Measurements from ENCODE around the gene EPHA6. TPM values are rescaled to one million over a fixed set of nuclear protein-coding genes. Genes with fewer than 3 reads are reported as not detected.

Gene EPHA6
- total and polyA plus RNA-seq, 10 of the 15 experiments (the other 5 are each of a cell fraction or from before 2014, with no cell fraction given), result not detected

DNA sequence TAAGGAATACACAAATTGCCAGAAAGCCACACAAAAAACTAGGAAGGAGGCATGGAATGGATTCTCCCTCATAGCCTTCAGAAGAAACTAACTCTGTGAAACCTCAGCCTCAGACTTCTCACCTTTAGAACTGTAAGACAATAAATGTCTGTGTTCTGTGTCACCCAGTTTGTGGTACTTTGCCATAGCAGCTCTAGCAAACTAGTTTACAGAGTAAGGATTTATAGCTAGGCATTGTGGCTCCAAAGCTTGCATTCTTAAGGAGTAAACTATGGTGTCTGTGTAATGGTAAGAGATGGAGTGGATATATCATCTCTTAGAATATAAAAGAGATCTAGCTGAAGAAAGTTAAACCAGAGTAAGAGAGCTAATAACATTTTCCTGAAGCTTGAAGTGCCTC, 18.9 kb downstream of the EPHA6 start:
- in situ Hi-C loops (cut with MboI) (no loop called here), intact Hi-C loops (cut with micrococcal nuclease; ENCODE audit: unreplicated experiment) (no loop called here)
- H3K4me2 ChIP-seq (ENCODE audit: control insufficient read depth, insufficient read depth), result no peak overlapping the region
- H3K9ac ChIP-seq (ENCODE audit: control insufficient read depth, insufficient read depth, low read length), result no peak overlapping the region
- no peaks in the 10 kb centered on the region for H3K27me3 ChIP-seq (replicated peaks in 1 of 2; ENCODE audit: control insufficient read depth in 2 of 2, insufficient read depth in 2 of 2, low read length in 1 of 2)
- ChIA-PET POLR2A (no interaction called here), CTCF (no interaction called here), SMC1A (ENCODE audit: uncharacterized antibody, unreplicated experiment) (interaction anchor here (1.0 kb wide), 1 partner anchor 10 kb away, joined by 6 read pairs; no protein-coding TSS in a partner anchor), RAD21 (ENCODE audit: unreplicated experiment) (no interaction called here)
- ATAC-seq (no peak), FAIRE-seq (no peak), DNase-seq (ENCODE audit: low read depth, low spot score) (no peak)
- no peak overlapping the region for H2AFZ ChIP-seq (ENCODE audit: control insufficient read depth, low read depth, low read length)
- H3K27ac ChIP-seq (ENCODE audit: control insufficient read depth, insufficient read depth), result no peak overlapping the region
- H3K79me2 ChIP-seq (ENCODE audit: control insufficient read depth, insufficient read depth, low read length), result no peaks in the 10 kb centered on the region
- no peaks in the 10 kb centered on the region for H3K4me1 ChIP-seq (ENCODE audit: control insufficient read depth, insufficient read depth, low read length)
- BruUV-seq (replicated peaks), result no TSS peak
- no peaks in the 10 kb centered on the region for H3K9me3 ChIP-seq (replicated peaks; ENCODE audit: control insufficient read depth, insufficient read depth, low read length)
- no peak overlapping the region for H3K4me3 ChIP-seq
- TF ChIP-seq, protein P1, sequence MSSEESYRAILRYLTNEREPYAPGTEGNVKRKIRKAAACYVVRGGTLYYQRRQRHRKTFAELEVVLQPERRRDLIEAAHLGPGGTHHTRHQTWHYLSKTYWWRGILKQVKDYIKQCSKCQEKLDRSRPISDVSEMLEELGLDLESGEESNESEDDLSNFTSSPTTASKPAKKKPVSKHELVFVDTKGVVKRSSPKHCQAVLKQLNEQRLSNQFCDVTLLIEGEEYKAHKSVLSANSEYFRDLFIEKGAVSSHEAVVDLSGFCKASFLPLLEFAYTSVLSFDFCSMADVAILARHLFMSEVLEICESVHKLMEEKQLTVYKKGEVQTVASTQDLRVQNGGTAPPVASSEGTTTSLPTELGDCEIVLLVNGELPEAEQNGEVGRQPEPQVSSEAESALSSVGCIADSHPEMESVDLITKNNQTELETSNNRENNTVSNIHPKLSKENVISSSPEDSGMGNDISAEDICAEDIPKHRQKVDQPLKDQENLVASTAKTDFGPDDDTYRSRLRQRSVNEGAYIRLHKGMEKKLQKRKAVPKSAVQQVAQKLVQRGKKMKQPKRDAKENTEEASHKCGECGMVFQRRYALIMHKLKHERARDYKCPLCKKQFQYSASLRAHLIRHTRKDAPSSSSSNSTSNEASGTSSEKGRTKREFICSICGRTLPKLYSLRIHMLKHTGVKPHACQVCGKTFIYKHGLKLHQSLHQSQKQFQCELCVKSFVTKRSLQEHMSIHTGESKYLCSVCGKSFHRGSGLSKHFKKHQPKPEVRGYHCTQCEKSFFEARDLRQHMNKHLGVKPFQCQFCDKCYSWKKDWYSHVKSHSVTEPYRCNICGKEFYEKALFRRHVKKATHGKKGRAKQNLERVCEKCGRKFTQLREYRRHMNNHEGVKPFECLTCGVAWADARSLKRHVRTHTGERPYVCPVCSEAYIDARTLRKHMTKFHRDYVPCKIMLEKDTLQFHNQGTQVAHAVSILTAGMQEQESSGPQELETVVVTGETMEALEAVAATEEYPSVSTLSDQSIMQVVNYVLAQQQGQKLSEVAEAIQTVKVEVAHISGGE (CRISPR knock-in tag; IDR thresholded peaks at IDR 0.05), result no peak
- TF ChIP-seq, protein P2, sequence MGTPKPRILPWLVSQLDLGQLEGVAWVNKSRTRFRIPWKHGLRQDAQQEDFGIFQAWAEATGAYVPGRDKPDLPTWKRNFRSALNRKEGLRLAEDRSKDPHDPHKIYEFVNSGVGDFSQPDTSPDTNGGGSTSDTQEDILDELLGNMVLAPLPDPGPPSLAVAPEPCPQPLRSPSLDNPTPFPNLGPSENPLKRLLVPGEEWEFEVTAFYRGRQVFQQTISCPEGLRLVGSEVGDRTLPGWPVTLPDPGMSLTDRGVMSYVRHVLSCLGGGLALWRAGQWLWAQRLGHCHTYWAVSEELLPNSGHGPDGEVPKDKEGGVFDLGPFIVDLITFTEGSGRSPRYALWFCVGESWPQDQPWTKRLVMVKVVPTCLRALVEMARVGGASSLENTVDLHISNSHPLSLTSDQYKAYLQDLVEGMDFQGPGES (IDR thresholded peaks at IDR 0.05), result no peak
- TF ChIP-seq MEF2A (IDR thresholded peaks at IDR 0.05; ENCODE audit: insufficient read depth, low read depth, low read length) (no peak), ZBED1 (IDR thresholded peaks at IDR 0.05; ENCODE audit: borderline replicate concordance) (no peak), RB1 (IDR thresholded peaks at IDR 0.05; ENCODE audit: borderline replicate concordance) (no peak), POLR2A (IDR thresholded peaks at IDR 0.05; ENCODE audit: low read depth, low read length) (no peak), SMC3 (IDR thresholded peaks at IDR 0.05; ENCODE audit: borderline replicate concordance, low read length) (no peak), MTA3 (IDR thresholded peaks at IDR 0.05; ENCODE audit: borderline replicate concordance, low read length) (no peak), NR2F1 (conservative IDR thresholded peaks at IDR 0.05) (no peak)
- TF ChIP-seq, protein P3, sequence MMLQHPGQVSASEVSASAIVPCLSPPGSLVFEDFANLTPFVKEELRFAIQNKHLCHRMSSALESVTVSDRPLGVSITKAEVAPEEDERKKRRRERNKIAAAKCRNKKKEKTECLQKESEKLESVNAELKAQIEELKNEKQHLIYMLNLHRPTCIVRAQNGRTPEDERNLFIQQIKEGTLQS (IDR thresholded peaks at IDR 0.05; ENCODE audit: borderline replicate concordance, extremely low read depth, low read depth, low read length), result no peak
- TF ChIP-seq, protein P4, sequence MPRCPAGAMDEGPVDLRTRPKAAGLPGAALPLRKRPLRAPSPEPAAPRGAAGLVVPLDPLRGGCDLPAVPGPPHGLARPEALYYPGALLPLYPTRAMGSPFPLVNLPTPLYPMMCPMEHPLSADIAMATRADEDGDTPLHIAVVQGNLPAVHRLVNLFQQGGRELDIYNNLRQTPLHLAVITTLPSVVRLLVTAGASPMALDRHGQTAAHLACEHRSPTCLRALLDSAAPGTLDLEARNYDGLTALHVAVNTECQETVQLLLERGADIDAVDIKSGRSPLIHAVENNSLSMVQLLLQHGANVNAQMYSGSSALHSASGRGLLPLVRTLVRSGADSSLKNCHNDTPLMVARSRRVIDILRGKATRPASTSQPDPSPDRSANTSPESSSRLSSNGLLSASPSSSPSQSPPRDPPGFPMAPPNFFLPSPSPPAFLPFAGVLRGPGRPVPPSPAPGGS (IDR thresholded peaks at IDR 0.05; ENCODE audit: borderline replicate concordance, insufficient read depth, low read depth, low read length, poor library complexity, severe bottlenecking), result no peak
- no peaks in the 10 kb centered on the region for H3K36me3 ChIP-seq (ENCODE audit: control insufficient read depth in 2 of 2, insufficient read depth in 2 of 2, low read length in 1 of 2)
- H4K20me1 ChIP-seq (ENCODE audit: control insufficient read depth, insufficient read depth), result no peaks in the 10 kb centered on the region

Data from GM12878 (cell line).